Activated gamma-delta T cell treated with anti-CD3 and anti-CD28 coated beads, Interleukin-2, amount 50 U/mL, for 16 hours (primary cell): Measurements from ENCODE around the gene CRYGB.
"Not testable (repeated sequence)": the region's sequence is repeated elsewhere in the genome, so short reads cannot be mapped to it uniquely, and the experiment has no call there.

Source experiments
- DNase-seq: peaks from one replicate; pipeline ENCODE4 v3.0.0-alpha.2; 2020; ENCODE audit warnings: low read depth

Gene CRYGB

DNA sequence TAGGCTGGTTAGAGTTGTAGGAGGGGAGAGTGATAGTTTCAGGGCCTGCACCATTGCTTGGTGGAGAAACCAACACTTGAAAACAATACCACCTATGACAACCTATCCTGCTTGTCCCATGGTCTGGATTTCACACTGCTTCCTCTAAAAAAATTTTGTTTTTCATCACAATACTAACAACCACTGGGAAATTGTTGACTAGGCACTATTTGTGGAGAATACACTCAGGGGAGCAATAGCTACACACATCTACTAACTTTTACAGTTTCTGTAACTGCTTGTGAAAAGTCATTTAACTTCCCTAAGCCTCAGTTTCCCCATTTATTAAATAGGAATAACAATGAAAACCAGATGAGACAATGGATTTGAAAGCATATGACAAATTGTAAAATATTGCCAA is 4.1 kb upstream of the CRYGB start:
- no peak for DNase-seq

- no peak for DNase-seq
These were observed 2.8 kb upstream of the CRYGB start for GRCh38 chr2:208148803-208149202.

- no peak for DNase-seq
These were observed 1.8 kb upstream of the CRYGB start for GRCh38 chr2:208147759-208148158.

DNA sequence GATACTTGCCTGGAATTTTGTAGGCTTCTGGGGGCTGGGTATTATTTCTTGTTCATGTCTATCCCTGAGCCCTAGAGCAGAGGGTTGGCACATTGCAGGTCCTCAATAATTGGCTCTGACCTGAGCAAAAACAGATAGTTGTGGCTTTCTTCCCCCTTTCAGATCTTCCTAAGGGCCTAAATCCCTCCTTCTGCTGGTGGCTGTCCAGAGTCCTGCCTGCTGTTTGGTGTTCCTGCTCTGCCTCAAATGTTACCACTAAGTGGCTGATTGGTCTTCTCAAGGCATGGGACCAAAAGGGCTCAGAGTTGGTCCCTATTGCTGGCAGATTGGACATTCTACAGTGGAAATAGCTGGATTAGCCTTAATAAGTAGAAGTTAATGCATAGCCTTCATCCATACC is 1.1 kb upstream of the CRYGB start:
- DNase-seq: no peak

DNA sequence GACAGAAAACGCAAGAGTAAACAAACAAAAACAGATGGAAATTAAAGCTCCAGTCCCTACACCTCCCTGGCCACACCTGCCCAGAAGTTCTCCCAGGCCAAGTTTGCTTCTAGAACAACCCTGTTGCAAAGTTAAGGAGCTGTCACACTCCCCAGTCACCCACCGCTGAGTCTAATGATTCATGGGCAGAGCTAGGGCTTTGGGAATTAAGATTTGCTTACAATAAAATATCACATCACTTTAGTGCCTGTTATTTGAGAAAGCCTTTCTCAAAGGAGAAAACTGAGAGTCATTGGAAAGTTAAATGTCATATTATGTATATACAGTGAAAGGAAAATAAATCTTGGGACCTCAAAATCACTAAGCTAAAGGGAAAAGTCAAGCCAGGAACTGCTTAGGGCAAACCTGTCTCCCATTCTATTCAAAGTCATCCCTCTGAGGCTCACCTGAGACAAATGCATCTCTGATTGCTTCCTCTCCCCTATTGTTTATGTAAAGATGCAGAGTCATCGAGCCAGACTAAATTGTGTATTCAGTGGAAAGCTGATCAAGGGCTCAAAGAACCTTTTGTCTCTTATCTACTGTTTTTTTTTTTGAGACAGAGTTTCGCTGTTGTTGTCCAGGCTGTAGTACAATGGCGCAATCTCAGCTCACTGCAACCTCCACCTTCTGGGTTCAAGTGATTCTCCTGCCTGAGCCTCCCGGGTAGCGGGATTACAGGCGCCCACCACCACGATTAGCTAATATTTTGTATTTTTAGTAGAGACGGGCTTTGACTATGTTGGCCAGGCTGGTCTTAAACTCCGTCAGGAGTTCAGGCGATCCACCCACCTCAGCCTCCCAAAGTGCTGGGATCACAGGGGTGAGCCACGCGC is 2.8 kb downstream of the CRYGB start:
- DNase-seq: no peak

GRCh38 chr2:208142240-208142924 is 3.6 kb downstream of the CRYGB start:
- no peak for DNase-seq

- DNase-seq: no peak
These were observed 6.5 kb downstream of the CRYGB start for GRCh38 chr2:208139447-208139846.

DNA sequence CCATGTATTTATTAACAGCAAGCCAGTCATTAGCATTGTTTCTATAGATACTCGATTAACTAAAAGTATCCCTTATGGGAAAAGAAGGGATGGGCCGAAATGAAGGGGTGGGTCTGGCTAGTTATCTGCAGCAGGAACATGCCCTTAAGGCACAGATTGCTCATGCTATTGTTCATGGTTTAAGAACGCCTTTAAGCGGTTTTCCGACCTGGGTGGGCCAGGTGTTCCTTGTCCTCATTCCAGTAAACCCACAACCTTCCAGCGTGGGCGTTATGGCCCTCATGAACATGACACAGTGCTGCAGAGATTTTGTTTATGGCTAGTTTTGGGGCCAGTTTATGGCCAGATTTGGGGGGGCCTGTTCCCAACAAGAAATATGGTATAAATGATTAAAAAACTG is 7.6 kb downstream of the CRYGB start:
- DNase-seq: not testable (repeated sequence)

DNA sequence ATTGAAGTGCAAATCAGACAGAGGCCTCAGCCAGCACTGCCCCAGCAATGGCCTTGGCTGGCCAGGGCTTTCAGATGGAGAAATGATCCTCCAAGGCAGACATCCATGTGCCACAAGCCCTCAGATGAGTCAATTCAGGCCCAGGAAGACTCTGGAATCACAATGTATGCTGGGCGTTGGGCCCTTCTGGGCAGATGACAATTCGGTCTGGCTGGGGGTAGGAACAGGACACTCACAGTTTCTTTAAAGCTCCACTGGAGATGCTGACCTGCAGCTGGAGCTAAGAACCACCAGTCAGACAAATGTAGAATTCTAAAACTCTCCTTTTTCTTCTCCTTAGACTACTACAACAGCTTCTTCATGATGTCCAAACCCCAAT is 9.3 kb downstream of the CRYGB start:
- no peak for DNase-seq

DNA sequence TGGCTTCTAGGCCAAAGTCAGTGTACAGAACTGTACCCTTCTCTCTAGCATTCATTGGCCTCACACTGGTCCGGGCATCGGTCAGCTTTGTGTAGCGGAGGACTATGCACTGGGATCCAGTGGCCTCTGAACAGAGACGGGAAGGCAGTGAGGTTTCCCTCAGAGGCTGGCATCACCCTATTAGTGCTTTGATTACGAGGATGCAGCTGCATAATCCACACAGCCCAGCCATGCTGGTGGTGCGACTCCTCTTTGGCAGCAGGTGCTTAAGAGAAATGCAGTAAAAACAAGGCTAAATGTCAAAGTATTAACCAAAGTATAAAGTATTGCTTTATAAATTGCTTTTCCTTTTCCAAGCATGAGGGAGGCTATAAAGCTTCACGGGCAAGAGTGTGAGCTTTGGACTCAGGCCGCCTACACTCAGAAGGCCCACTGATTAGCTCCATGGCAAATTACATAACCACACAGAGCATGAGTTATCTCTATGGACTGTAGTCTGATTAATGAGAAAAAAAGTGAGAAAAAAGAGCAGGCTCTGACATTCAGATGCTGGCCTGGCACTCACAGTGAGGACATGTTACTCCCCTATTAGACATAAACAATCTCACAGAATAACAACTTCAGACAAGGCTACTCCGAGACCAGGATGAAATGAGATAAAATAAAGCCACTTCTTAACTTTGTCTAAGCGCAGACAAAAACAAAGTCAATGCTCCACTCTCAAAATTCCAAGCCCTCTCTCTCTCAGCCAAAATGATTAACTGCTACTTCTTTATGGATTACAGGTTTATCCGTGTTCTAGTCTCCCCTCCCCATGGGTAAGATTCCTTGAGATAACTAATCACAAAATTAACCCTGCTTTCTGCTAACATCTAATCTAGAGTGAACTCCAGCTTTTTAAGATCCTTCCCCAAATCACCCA is 9.9 kb downstream of the CRYGB start:
- no peak for DNase-seq

DNA sequence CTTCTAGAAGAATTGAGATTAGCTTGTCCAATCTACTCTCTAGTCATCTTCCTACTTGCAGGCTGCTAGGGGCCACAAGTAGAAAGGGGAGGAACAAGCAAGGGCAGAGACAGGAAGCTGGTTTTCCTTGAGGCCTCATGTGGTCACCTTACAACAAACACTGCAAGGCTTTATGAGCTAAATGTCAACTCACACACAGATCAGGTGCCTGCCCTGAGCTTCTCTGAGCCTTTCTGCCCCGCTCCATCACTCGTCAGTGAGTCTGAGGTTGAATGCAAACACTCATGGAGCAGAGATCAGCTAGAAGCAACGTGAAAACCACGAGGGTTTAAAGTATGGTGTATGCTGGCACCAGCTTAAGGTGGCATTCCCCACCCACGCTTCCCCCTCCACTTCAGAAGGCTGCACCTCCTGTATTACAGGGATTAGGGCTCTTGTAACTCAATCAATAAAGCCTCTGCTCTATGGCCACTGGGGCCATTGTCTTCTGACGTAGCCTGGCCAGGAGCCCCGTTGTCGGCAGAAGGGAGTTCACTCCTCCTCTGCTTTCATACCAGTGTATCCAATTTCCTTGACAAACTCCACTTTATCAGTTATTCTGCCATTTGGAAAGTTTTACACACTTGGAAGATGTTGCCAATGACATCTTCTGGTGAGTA is 10.9 kb downstream of the CRYGB start:
- no peak for DNase-seq

- DNase-seq: no peak
These were observed 15.2 kb downstream of the CRYGB start for GRCh38 chr2:208130712-208131110.

- DNase-seq: no peak
These were observed 15.9 kb downstream of the CRYGB start, which contains the start of gene CRYGC for GRCh38 chr2:208129744-208130711. CRYGC (minus strand) TSS chr2:208129828; CDS start chr2:208129792, 36 bp downstream.

- DNase-seq: no peak
These were observed 17.8 kb downstream of the CRYGB start for GRCh38 chr2:208128136-208128535.

DNA sequence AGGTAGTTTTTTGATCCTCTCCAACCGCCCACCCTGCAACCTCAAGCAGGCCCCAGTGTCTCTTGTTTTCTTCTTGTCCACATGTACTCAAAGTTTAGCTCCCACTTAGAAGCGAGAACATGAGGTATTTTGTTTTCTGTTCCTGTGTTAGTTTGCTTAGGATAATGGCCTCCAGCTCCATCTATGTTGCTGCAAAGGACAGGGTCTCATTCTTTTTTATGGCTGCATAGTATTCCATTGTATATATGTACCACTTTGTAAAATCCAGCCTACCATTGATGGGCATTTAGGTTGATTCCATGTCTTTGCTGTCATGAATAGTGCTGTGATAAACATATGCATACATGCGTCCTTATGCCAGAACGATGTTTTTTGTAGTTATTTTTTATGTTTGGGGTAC is 18.9 kb downstream of the CRYGB start:
- no peak for DNase-seq

DNA sequence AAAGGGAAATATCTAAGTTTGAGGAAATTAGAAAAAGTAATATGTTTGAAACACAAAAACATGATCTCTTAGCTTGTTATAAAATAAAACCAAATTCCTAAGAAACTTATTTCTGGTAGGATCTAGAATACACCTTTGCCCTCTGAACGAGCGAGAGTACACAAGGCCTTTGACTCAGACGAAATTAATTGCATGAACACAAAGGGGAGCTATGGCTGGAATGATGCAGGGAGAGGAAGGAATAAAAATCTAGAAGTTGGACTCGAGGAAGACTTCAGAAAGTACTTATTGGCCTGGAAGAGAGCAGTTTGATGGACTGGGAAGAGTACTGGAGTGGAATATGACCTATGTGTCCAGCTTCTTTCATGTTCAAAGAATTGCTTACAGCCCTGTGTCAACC is 20.7 kb downstream of the CRYGB start:
- DNase-seq: no peak

DNA sequence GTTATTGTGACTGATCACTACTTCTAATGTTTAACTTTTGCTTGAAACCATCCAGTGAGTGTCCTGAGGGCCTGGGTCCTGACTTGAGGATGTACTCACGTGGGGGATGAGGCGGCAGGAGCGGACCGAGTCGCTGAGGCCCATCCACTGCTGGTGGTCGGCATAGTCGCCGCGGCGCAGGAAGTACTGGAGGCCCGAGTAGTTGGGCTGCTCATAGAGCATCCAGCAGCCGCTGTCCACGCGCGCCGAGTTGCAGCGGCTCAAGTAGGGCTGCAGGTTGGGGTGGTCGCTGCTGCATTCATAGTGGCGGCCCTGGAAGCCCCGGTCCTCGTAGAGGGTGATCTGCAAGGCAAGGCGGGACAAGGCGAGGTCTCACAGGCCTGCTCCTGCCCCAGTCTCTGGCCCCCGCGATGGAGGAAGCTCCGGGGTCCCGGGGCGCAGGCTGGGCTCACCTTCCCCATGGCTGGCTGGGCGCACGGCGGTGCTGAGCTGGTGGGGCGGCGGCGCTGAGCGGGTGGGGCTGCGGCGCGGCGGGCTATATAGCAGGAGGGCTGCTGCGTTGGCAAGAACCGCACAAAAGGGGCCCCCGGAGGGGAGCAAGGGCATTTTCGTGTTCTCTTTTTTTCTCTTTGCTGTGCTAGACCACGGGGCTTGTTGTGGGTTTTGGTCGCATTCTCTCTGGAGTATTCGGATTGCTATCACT is 21.8 kb downstream of the CRYGB start, which contains the start of gene CRYGD:
Gene CRYGD (minus strand): TSS at position 512 of the 703 bp plus-strand sequence. CDS start 51 bp downstream, at position 461.
- DNase-seq: not testable (repeated sequence)

- no peak for DNase-seq
These were observed 23.7 kb downstream of the CRYGB start for GRCh38 chr2:208122248-208122647.

DNA sequence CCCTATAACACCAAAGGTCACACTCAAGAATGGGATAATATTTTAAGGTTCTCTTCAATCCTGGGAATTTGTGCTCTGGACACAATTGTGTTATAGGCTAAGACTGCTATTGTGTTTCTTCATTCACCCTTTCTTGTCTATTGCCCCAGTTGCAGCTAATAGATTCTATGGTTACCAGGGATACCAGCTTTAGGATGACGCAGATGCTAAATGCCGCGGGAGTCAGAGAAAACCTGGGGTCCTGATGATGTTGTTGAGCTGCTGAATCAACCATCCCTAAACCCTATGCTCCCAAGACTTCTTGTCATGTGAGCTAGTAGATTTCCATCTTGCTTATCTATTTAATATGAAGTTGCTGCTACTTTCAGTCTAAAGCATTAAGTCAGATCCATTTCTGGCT is 27.0 kb downstream of the CRYGB start:
- no peak for DNase-seq

- not testable (repeated sequence) for DNase-seq
These were observed 28.6 kb downstream of the CRYGB start for GRCh38 chr2:208117390-208117789.
